HFFc6 (cell line): Measurements from ENCODE around the gene ZNF654. TPM values are rescaled to one million over a fixed set of nuclear protein-coding genes. Genes with fewer than 3 reads are reported as not detected.

Experiments used
- DNase-seq: peaks from one replicate; pipeline ENCODE4 v3.0.0-alpha.2; 2018
- H3K27ac Mint-ChIP-seq: 2 replicates; pipeline ENCODE4 v1.8.0; 2020; ENCODE audit warnings: mild to moderate bottlenecking, mixed read lengths
- H3K27me3 Mint-ChIP-seq: 2 replicates; pipeline ENCODE4 v1.8.0; 2021; ENCODE audit warnings: mild to moderate bottlenecking, moderate library complexity, mixed read lengths; ENCODE audit not compliant: insufficient read depth
- H3K36me3 Mint-ChIP-seq: 2 replicates; pipeline ENCODE4 v1.8.0; 2021; ENCODE audit warnings: low read depth, mixed read lengths
- H3K4me1 Mint-ChIP-seq: 2 replicates; pipeline ENCODE4 v1.8.0; 2020; ENCODE audit warnings: low read depth, mixed read lengths
- H3K4me3 Mint-ChIP-seq: 2 replicates; pipeline ENCODE4 v1.8.0; 2020; ENCODE audit warnings: mild to moderate bottlenecking, moderate library complexity, mixed read lengths
- H3K9me3 Mint-ChIP-seq: 2 replicates; pipeline ENCODE4 v1.8.0; 2020; ENCODE audit warnings: mild to moderate bottlenecking, mixed read lengths
- CTCF ChIP-seq: fragments of 200-600 bp; sonication (generic); IDR thresholded peaks from 2 replicates; pipeline ENCODE4 v1.5.0; 2021; ENCODE audit warnings: antibody characterized with exemption, mild to moderate bottlenecking
- total RNA-seq, 6 experiments: library from RNA; stranded (reverse); fragmentation: NEBNext Ultra II Directional; extraction: Animal tissue kit (Norgen Biotek cat#: 25700); gene quantifications; 2 replicates in 1 of 6; 3 replicates in 5 of 6; pipeline ENCODE4 v1.2.3, GENCODE V29; 2021

The ZNF654 gene
- total RNA-seq, 6 experiments from 2014 or later = 11.5 to 15.5 (median 14.4) TPM

DNA sequence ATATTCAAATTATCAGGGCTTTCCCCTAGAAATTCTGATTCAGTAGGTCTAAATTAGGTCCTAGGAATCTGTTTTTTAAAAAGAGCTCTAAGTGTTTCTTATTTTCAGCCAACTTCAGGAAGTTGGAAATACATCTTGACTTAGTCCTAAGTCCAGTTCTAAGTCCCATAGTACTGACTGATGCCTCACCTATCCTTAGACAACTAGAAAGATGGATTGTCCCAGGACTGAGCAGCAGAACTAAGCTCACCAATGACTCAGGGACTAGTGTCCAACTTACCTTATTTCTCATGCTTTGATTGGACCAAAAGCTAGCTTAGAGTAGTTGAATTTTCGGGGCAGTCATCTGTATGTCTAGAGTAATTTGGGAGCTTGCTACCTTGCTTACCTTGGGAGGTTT, 64.5 kb downstream of the ZNF654 start:
- no peaks in the 10 kb centered on the region; the same call in 1 of the 2 replicates for H3K4me1 Mint-ChIP-seq
- H3K27ac Mint-ChIP-seq = no peak overlapping the region
- no peak for DNase-seq
- H3K4me3 Mint-ChIP-seq = no peak overlapping the region
- peaks cover 1% of the 10 kb centered on the region; the same call in 1 of the 2 replicates for H3K27me3 Mint-ChIP-seq
- H3K9me3 Mint-ChIP-seq = no peaks in the 10 kb centered on the region
- TF ChIP-seq CTCF = no peak
- H3K36me3 Mint-ChIP-seq = peaks cover 2% of the 10 kb centered on the region; the same call in 1 of the 2 replicates

DNA sequence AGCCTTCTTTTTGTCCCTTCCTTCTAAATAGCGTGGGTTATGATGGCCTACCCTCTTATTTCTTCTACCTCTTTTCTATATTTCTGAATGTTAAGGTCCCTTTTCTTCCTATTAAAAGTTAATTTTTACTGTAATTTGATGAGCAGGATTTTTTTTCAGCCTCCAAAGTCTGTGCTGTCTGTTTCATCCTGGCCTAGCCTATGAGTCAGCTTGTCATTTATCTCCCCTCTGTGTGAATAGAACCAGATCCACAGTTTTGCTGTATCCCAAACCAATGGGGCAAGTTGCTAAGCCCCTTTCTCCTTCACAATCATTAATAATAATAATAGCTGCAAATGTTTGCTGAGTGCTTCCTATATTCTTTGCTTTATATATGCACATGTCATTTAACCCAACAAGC, 72.6 kb downstream of the ZNF654 start:
- no peak for DNase-seq
- peaks cover 6% of the 10 kb centered on the region for H3K36me3 Mint-ChIP-seq
- H3K4me1 Mint-ChIP-seq = peaks cover 20% of the 10 kb centered on the region
- no peak overlapping the region for H3K4me3 Mint-ChIP-seq
- H3K27me3 Mint-ChIP-seq = no peaks in the 10 kb centered on the region
- no peaks in the 10 kb centered on the region for H3K9me3 Mint-ChIP-seq
- no peak overlapping the region; the same call in 1 of the 2 replicates for H3K27ac Mint-ChIP-seq
- no peak for TF ChIP-seq CTCF

- Mint-ChIP-seq H3K4me1 (peaks cover 28% of the 10 kb centered on the region), H3K9me3 (no peaks in the 10 kb centered on the region), H3K27me3 (no peaks in the 10 kb centered on the region), H3K36me3 (peaks cover 7% of the 10 kb centered on the region), H3K4me3 (no peak overlapping the region), H3K27ac (peak overlapping the region; percentile 25)
- no peak for DNase-seq
- no peak for TF ChIP-seq CTCF
These were observed 73.8 kb downstream of the ZNF654 start for GRCh38 chr3:88132894-88133293.

DNA sequence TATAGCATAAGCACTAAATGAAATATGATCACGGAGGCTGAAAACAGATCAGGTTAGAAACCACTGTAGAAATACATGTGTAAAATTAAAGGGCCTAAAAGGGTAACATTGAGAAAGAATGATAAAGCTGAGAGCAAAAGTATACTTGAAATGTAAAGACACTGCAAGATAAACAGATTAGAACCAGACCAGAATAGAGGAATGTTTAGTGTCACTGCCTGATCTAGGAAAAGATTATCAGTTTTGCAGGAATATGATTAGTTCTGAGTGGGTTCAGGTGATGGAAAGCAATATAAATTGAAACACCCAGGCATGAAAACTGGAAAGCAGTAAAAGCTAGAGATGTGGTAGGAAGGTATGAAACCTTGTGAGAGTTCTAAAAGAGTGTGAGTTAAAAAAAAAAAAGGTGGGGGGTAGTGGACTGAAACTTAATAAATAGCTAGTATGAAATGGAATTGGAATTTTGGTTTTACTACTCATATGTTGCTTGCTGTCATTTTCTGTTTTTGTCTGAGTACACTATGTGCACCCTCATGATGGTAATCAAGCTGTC, 74.7 kb downstream of the ZNF654 start:
- peaks cover 9% of the 10 kb centered on the region for H3K36me3 Mint-ChIP-seq
- no peaks in the 10 kb centered on the region for H3K27me3 Mint-ChIP-seq
- DNase-seq = no peak
- H3K4me3 Mint-ChIP-seq = no peak overlapping the region
- TF ChIP-seq CTCF = no peak
- H3K27ac Mint-ChIP-seq = no peak overlapping the region
- no peaks in the 10 kb centered on the region for H3K9me3 Mint-ChIP-seq
- peaks cover 28% of the 10 kb centered on the region for H3K4me1 Mint-ChIP-seq

- no peak for TF ChIP-seq CTCF
- DNase-seq = peak; percentile 20
- Mint-ChIP-seq H3K27ac (peak overlapping the region; percentile 55; the same call in 1 of the 2 replicates), H3K9me3 (no peaks in the 10 kb centered on the region), H3K27me3 (no peaks in the 10 kb centered on the region), H3K4me3 (no peak overlapping the region), H3K36me3 (peaks cover 25% of the 10 kb centered on the region), H3K4me1 (peaks cover 57% of the 10 kb centered on the region)
These were observed 78.8 kb downstream of the ZNF654 start for GRCh38 chr3:88137836-88138235.
